Anterior cingulate cortex (tissue), 58 donors: Measurements from ENCODE around the gene BBC3.
"Not testable (repeated sequence)": the region's sequence is repeated elsewhere in the genome, so short reads cannot be mapped to it uniquely, and the experiment has no call there.

Source experiments
- DNase-seq, 58 donors: peaks; one replicate each; lab custom pipeline; 2025; lab: John Stamatoyannopoulos, UW

Gene BBC3

GRCh38 chr19:47258895-47259555, 28.0 kb upstream of the BBC3 start:
- no peak for DNase-seq

GRCh38 chr19:47258434-47258833, 27.4 kb upstream of the BBC3 start:
- DNase-seq, result no peak

GRCh38 chr19:47257411-47258169, 26.6 kb upstream of the BBC3 start:
- peak in 1 of 58 donors; percentile 94 for DNase-seq

GRCh38 chr19:47256693-47257410, 25.9 kb upstream of the BBC3 start:
- DNase-seq, result peak; percentile 91 to 100 (median 100)

- DNase-seq, result peak in 56 of 58 donors; percentile 89 to 100 (median 98)
These were observed 25.1 kb upstream of the BBC3 start, which contains the start of gene CCDC9 for GRCh38 chr19:47255879-47256692. CCDC9 (plus strand) TSS chr19:47256525; CDS start chr19:47258401, 1,876 bp downstream.

GRCh38 chr19:47253970-47254369, 23.0 kb upstream of the BBC3 start:
- DNase-seq, result no peak

GRCh38 chr19:47253467-47253881, 22.5 kb upstream of the BBC3 start:
- DNase-seq, result no peak

GRCh38 chr19:47253016-47253415, 22.0 kb upstream of the BBC3 start:
- not testable (repeated sequence) for DNase-seq

- peak in 54 of 58 donors; percentile 10 to 84 (median 38) for DNase-seq
These were observed 16.4 kb upstream of the BBC3 start for GRCh38 chr19:47247308-47247990.

GRCh38 chr19:47243776-47244547, 13.0 kb upstream of the BBC3 start:
- DNase-seq, result peak in 57 of 58 donors; percentile 28 to 89 (median 73)

- DNase-seq, result no peak
These were observed 12.4 kb upstream of the BBC3 start for GRCh38 chr19:47243364-47243775.

- DNase-seq, result no peak
These were observed 11.0 kb upstream of the BBC3 start for GRCh38 chr19:47241919-47242577.

- DNase-seq, result peak in 51 of 58 donors; percentile 6 to 82 (median 44)
These were observed 10.3 kb upstream of the BBC3 start for GRCh38 chr19:47240996-47241918.

GRCh38 chr19:47240556-47240955, 9.6 kb upstream of the BBC3 start:
- no peak for DNase-seq

- DNase-seq, result peak; percentile 31 to 96 (median 83)
These were observed 8.8 kb upstream of the BBC3 start for GRCh38 chr19:47239610-47240296.

GRCh38 chr19:47239152-47239551, 8.2 kb upstream of the BBC3 start:
- no peak for DNase-seq
